Activated T-helper 2 cell treated with anti-CD3 and anti-CD28 coated beads, Interferon-gamma antibody, Interleukin-2, Interleukin-4, amounts not matched to agents 10 μg/mL and 5 μg/mL and 100 μg/mL, durations not matched to agents 14 hours and 24 hours and 36 hours (primary cell): ENCODE measurements around the gene LRRC32. TPM values are rescaled to one million over a fixed set of nuclear protein-coding genes. Genes with fewer than 3 reads are reported as not detected.

Experiments used
- DNase-seq: peaks from one replicate; pipeline ENCODE4 v3.0.0; 2021; ENCODE audit warnings: low spot score
- H3K27ac Mint-ChIP-seq: one replicate; pipeline ENCODE4 v1.8.0; 2021; ENCODE audit warnings: mixed read lengths
- H3K27me3 Mint-ChIP-seq: one replicate; pipeline ENCODE4 v1.8.0; 2021; ENCODE audit warnings: low read depth, mixed read lengths
- H3K36me3 Mint-ChIP-seq: one replicate; pipeline ENCODE4 v1.8.0; 2021; ENCODE audit warnings: low read depth, mixed read lengths
- H3K4me1 Mint-ChIP-seq: one replicate; pipeline ENCODE4 v1.8.0; 2021; ENCODE audit warnings: low read depth, mixed read lengths
- H3K4me3 Mint-ChIP-seq: one replicate; pipeline ENCODE4 v1.8.0; 2021; ENCODE audit warnings: low read depth, mild to moderate bottlenecking, moderate library complexity, mixed read lengths
- H3K9me3 Mint-ChIP-seq: one replicate; pipeline ENCODE4 v1.8.0; 2021; ENCODE audit warnings: mixed read lengths
- intact Hi-C: fragments of 100-400 bp; cut with micrococcal nuclease; formaldehyde crosslinking; loops from one replicate; pipeline ENCODE4 v1.15.1; 2023
- total RNA-seq: library from RNA; stranded (reverse); gene quantifications from 2 replicates; pipeline ENCODE4 v1.2.3, GENCODE V29; 2022

The LRRC32 gene
- total RNA-seq, 1 donor from 2014 or later = 26.7 TPM

GRCh38 chr11:76663486-76663810, 7.1 kb downstream of the LRRC32 start:
- H3K27me3 Mint-ChIP-seq = no peaks in the 10 kb centered on the region
- DNase-seq = no peak
- H3K27ac Mint-ChIP-seq = no peak overlapping the region
- H3K4me1 Mint-ChIP-seq = peaks cover 32% of the 10 kb centered on the region
- intact Hi-C loops = no loop called here
- no peaks in the 10 kb centered on the region for H3K9me3 Mint-ChIP-seq
- peaks cover 34% of the 10 kb centered on the region for H3K36me3 Mint-ChIP-seq
- H3K4me3 Mint-ChIP-seq = no peak overlapping the region

- H3K4me1 Mint-ChIP-seq = peaks cover 28% of the 10 kb centered on the region
Observed at GRCh38 chr11:76662656-76663485, 7.7 kb downstream of the LRRC32 start.

GRCh38 chr11:76661834-76662434, 8.6 kb downstream of the LRRC32 start:
- no peak for DNase-seq
- H3K36me3 Mint-ChIP-seq = peaks cover 32% of the 10 kb centered on the region
- H3K4me3 Mint-ChIP-seq = no peak overlapping the region
- H3K27me3 Mint-ChIP-seq = no peaks in the 10 kb centered on the region
- H3K9me3 Mint-ChIP-seq = no peaks in the 10 kb centered on the region
- peaks cover 23% of the 10 kb centered on the region for H3K4me1 Mint-ChIP-seq
- no peak overlapping the region for H3K27ac Mint-ChIP-seq
- intact Hi-C loops = no loop called here

More at GRCh38 chr11:76662656-76663485, 7.7 kb downstream of the LRRC32 start:
- Mint-ChIP-seq H3K36me3 (peaks cover 32% of the 10 kb centered on the region), H3K27me3 (no peaks in the 10 kb centered on the region), H3K9me3 (no peaks in the 10 kb centered on the region), H3K4me3 (no peak overlapping the region), H3K27ac (no peak overlapping the region)
- DNase-seq = no peak
- intact Hi-C loops = no loop called here

GRCh38 chr11:76661306-76661751, 9.2 kb downstream of the LRRC32 start:
- peaks cover 36% of the 10 kb centered on the region for H3K36me3 Mint-ChIP-seq
- H3K27me3 Mint-ChIP-seq = no peaks in the 10 kb centered on the region
- intact Hi-C loops = no loop called here
- peaks cover 17% of the 10 kb centered on the region for H3K4me1 Mint-ChIP-seq
- DNase-seq = no peak
- no peaks in the 10 kb centered on the region for H3K9me3 Mint-ChIP-seq
- no peak overlapping the region for H3K27ac Mint-ChIP-seq
- no peak overlapping the region for H3K4me3 Mint-ChIP-seq

- no peaks in the 10 kb centered on the region for H3K9me3 Mint-ChIP-seq
- peaks cover 13% of the 10 kb centered on the region for H3K4me1 Mint-ChIP-seq
- DNase-seq = no peak
- no peaks in the 10 kb centered on the region for H3K27me3 Mint-ChIP-seq
- peaks cover 35% of the 10 kb centered on the region for H3K36me3 Mint-ChIP-seq
- intact Hi-C loops = no loop called here
- no peak overlapping the region for H3K27ac Mint-ChIP-seq
- no peak overlapping the region for H3K4me3 Mint-ChIP-seq
Observed at GRCh38 chr11:76660533-76661305, 9.8 kb downstream of the LRRC32 start.

GRCh38 chr11:76659672-76660532, 10.6 kb downstream of the LRRC32 start:
- intact Hi-C loops = no loop called here
- Mint-ChIP-seq H3K27me3 (no peaks in the 10 kb centered on the region), H3K9me3 (no peaks in the 10 kb centered on the region), H3K4me1 (peaks cover 6% of the 10 kb centered on the region), H3K4me3 (no peak overlapping the region), H3K36me3 (peaks cover 33% of the 10 kb centered on the region), H3K27ac (no peak overlapping the region)
- DNase-seq = no peak

- intact Hi-C loops = no loop called here
- H3K4me1 Mint-ChIP-seq = peaks cover 2% of the 10 kb centered on the region
- H3K4me3 Mint-ChIP-seq = no peak overlapping the region
- peaks cover 28% of the 10 kb centered on the region for H3K36me3 Mint-ChIP-seq
- H3K27me3 Mint-ChIP-seq = no peaks in the 10 kb centered on the region
- DNase-seq = no peak
- no peaks in the 10 kb centered on the region for H3K9me3 Mint-ChIP-seq
- no peak overlapping the region for H3K27ac Mint-ChIP-seq
Observed at GRCh38 chr11:76658651-76659650, 11.6 kb downstream of the LRRC32 start.

- no peak overlapping the region for H3K27ac Mint-ChIP-seq
Observed at GRCh38 chr11:76658231-76658630, 12.3 kb downstream of the LRRC32 start.

GRCh38 chr11:76657187-76658170, 13.1 kb downstream of the LRRC32 start:
- Mint-ChIP-seq H3K4me3 (no peak overlapping the region), H3K27me3 (no peaks in the 10 kb centered on the region), H3K27ac (no peak overlapping the region), H3K4me1 (peaks cover 2% of the 10 kb centered on the region), H3K9me3 (no peaks in the 10 kb centered on the region), H3K36me3 (peaks cover 22% of the 10 kb centered on the region)
- intact Hi-C loops = no loop called here
- no peak for DNase-seq

More at GRCh38 chr11:76658231-76658630, 12.3 kb downstream of the LRRC32 start:
- Mint-ChIP-seq H3K9me3 (no peaks in the 10 kb centered on the region), H3K4me3 (no peak overlapping the region), H3K27me3 (no peaks in the 10 kb centered on the region), H3K36me3 (peaks cover 22% of the 10 kb centered on the region), H3K4me1 (peaks cover 2% of the 10 kb centered on the region)
- DNase-seq = no peak
- intact Hi-C loops = no loop called here

- Mint-ChIP-seq H3K27ac (peak overlapping the region; percentile 42), H3K9me3 (no peaks in the 10 kb centered on the region), H3K36me3 (peaks cover 22% of the 10 kb centered on the region), H3K27me3 (no peaks in the 10 kb centered on the region), H3K4me1 (peaks cover 2% of the 10 kb centered on the region), H3K4me3 (no peak overlapping the region)
- intact Hi-C loops = no loop called here
- DNase-seq = no peak
Observed at GRCh38 chr11:76656571-76657081, 13.9 kb downstream of the LRRC32 start.
